Left ventricle myocardium inferior (tissue), 1 donor: ENCODE data around the gene NRF1. TPM values are rescaled to one million over a fixed set of nuclear protein-coding genes. Genes with fewer than 3 reads are reported as not detected.

Experiments used
- DNase-seq: peaks from one replicate; pipeline ENCODE4 v3.0.0-alpha.2; 2020
- H3K27ac ChIP-seq: fragments of 200-600 bp; replicated peaks from 2 replicates; pipeline ENCODE4 v1.8.0; 2021
- H3K27me3 ChIP-seq: fragments of 200-600 bp; 2 replicates; pipeline ENCODE4 v1.8.0; 2021; ENCODE audit warnings: low read depth
- H3K36me3 ChIP-seq: fragments of 200-600 bp; 2 replicates; pipeline ENCODE4 v1.8.0; 2021
- H3K4me1 ChIP-seq: fragments of 200-600 bp; 2 replicates; pipeline ENCODE4 v1.8.0; 2021
- H3K4me3 ChIP-seq: fragments of 200-600 bp; 2 replicates; pipeline ENCODE4 v1.8.0; 2021; ENCODE audit warnings: mild to moderate bottlenecking, moderate library complexity
- H3K9me3 ChIP-seq: fragments of 200-600 bp; replicated peaks from 2 replicates; pipeline ENCODE4 v1.8.0; 2021
- intact Hi-C: fragments of 100-400 bp; cut with micrococcal nuclease; formaldehyde crosslinking; loops from one replicate; pipeline ENCODE4 v1.11.0; 2022
- total RNA-seq: library from RNA; stranded (reverse); fragmentation: NEBNext Ultra II Directional; extraction: Animal tissue kit (Norgen Biotek cat#: 25700); gene quantifications from one replicate; pipeline ENCODE4 v1.2.1, GENCODE V29; 2021
- TF ChIP-seq, protein P1 (sequence below): fragments of 200-600 bp; IDR thresholded peaks from 2 replicates; pipeline ENCODE4 v1.8.0; 2021; ENCODE audit warnings: antibody characterized with exemption, mild to moderate bottlenecking, borderline replicate concordance
- donor health status: DM: no; HTN: yes; CAD: no; lungs with severe emphysema.

The NRF1 gene
- total RNA-seq, 1 donor from 2014 or later = 9.6 TPM

DNA sequence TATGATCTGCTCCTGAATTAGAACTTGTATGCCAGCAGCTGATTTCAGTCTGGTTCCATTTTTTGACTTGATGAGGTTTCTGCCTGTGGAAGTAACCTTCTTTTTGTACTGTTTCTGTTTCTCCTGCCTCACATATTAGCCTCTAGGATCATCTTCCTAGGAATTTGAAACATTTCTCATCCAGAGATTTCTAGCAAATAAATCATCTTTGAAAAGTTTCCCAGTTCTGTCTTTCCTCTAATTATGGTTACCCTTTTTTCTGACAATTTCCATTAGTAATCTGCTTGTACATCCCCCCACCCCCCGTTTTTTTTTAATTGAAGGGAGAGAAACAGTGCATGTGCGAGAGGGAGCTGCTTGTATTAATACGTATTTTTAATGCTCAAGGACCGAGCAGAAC, 92.2 kb downstream of the NRF1 start:
- peaks cover 9% of the 10 kb centered on the region for H3K36me3 ChIP-seq
- H3K27ac ChIP-seq = no peak overlapping the region
- DNase-seq = no peak
- H3K4me1 ChIP-seq = peaks cover 10% of the 10 kb centered on the region
- H3K4me3 ChIP-seq = no peak overlapping the region
- H3K9me3 ChIP-seq = no peaks in the 10 kb centered on the region
- intact Hi-C loops = no loop called here
- no peaks in the 10 kb centered on the region for H3K27me3 ChIP-seq
- TF ChIP-seq, protein P1, sequence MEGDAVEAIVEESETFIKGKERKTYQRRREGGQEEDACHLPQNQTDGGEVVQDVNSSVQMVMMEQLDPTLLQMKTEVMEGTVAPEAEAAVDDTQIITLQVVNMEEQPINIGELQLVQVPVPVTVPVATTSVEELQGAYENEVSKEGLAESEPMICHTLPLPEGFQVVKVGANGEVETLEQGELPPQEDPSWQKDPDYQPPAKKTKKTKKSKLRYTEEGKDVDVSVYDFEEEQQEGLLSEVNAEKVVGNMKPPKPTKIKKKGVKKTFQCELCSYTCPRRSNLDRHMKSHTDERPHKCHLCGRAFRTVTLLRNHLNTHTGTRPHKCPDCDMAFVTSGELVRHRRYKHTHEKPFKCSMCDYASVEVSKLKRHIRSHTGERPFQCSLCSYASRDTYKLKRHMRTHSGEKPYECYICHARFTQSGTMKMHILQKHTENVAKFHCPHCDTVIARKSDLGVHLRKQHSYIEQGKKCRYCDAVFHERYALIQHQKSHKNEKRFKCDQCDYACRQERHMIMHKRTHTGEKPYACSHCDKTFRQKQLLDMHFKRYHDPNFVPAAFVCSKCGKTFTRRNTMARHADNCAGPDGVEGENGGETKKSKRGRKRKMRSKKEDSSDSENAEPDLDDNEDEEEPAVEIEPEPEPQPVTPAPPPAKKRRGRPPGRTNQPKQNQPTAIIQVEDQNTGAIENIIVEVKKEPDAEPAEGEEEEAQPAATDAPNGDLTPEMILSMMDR = no peak

DNA sequence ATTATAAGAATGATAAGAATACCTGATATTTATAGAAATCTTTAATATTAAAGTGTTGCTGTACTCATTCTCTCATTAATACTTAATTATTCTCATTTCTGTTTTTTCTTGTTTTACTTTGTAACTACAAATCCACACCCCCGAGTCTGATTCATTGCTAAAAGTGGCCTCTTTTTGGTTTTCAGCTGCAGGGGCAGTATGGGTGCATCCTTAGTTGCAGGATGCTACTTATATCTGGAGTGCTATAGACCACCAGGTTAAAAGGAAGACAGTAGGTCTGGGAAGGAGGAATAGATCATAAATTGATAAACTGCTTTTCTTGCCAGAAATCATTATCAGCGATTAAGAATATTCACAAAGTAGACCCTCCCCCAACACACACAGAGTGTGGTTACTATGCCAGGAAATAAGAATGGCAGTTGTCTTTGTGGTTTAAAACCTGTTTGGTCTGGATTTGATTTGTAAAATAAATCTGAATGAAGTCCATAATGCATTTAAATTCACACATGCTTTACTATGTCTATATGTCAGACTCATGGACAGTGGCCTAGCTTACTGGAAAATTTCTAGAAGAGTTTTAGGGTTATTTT, 96.5 kb downstream of the NRF1 start:
- intact Hi-C loops = no loop called here
- no peak overlapping the region for H3K27ac ChIP-seq
- H3K4me1 ChIP-seq = peaks cover 4% of the 10 kb centered on the region
- H3K4me3 ChIP-seq = no peak overlapping the region
- no peaks in the 10 kb centered on the region for H3K9me3 ChIP-seq
- TF ChIP-seq, protein P1 = no peak
- peaks cover 48% of the 10 kb centered on the region for H3K36me3 ChIP-seq
- no peak for DNase-seq
- no peaks in the 10 kb centered on the region for H3K27me3 ChIP-seq

DNA sequence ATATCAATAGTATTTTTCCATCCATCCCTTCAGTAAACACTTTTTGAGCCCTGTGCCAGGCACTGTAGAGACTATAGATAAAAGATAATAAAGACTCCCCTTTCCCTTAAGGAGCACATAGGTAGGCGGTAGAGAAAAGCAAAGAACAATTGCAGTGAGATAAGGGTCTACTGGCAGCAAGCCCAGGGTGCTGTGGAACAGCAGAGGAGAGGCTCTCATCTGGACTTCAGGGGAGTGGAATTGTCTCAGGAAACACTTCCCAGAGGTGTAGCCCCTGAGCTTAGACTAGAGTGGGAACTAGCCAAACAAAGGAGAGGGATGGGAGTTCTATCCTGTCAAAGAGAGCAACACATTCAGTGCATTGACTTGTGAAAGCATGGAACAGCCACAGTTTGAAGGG, 102.0 kb downstream of the NRF1 start:
- no peak for DNase-seq
- TF ChIP-seq, protein P1 = no peak
- intact Hi-C loops = no loop called here

DNA sequence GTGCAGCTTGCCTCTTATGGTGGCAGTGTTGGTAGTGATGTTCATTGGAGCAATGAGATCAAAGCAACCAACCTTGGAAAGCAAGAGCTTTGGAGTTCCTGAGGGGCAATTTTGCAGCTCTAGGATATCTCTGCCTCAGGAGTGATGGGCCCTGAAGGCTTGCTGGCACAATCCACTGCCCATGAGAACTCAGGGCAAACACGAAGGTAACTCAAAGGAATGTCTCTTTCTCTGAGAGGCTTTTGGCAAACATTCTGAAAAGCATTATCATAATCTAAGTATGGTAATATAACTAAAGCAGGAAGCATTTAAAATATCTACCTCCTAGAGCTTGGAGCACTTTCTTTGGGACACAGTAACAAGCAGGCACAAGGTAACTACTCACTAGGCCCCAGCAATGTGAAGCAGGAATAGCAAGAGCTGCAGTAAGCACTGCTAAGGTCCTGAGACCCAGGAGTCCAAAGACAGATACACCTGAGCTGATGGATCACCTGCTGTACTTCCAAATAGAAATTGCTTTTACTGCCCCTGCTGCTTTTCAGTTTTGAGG, 103.1 kb downstream of the NRF1 start:
- intact Hi-C loops = no loop called here
- Histone ChIP-seq H3K27ac (no peak overlapping the region), H3K4me1 (peaks cover 14% of the 10 kb centered on the region), H3K9me3 (no peaks in the 10 kb centered on the region), H3K4me3 (no peak overlapping the region), H3K27me3 (no peaks in the 10 kb centered on the region), H3K36me3 (peaks cover 95% of the 10 kb centered on the region)
- TF ChIP-seq, protein P1 = no peak
- no peak for DNase-seq

More for the DNA sequence above, 102.0 kb downstream of the NRF1 start:
- Histone ChIP-seq H3K27me3 (no peaks in the 10 kb centered on the region), H3K9me3 (no peaks in the 10 kb centered on the region), H3K4me3 (no peak overlapping the region), H3K36me3 (peaks cover 96% of the 10 kb centered on the region), H3K27ac (no peak overlapping the region), H3K4me1 (peaks cover 14% of the 10 kb centered on the region)

DNA sequence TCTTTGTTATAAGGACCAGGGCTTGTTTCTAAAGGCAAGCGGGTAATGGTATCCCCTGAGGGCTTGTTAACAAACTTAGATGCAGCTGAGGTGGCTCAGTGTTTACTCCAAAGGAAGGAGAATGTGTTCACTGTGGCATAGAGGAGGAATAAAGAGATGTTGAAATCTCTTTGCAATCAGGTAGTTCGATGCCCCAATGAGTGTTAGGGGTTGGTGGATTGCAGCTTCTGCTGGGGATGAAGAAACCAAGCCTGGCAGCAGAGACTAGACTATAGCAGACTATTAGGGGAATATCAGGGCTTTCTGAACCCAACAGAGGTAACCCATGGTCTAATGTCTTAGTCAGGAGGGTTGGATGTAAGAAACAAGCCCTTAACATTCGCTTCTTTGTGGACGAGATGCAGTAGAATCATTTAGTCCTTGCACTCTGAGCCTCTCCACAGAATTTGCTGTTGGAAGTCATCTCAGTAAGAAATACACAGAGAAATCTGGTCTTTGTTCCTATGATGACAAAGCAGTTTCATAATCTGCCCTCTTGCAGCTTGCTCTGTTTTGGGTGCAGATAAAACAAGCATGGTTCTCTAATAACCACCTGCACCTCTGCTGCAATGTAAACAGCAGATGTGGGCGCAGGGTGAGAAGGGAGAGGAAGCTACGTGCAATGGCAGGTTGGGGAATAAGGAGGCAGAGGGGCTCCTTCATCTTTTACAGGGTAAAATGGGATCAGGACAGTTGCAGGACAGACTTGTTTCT, 108.6 kb downstream of the NRF1 start:
- Histone ChIP-seq H3K27ac (no peak overlapping the region), H3K4me1 (no peaks in the 10 kb centered on the region), H3K27me3 (no peaks in the 10 kb centered on the region), H3K4me3 (no peak overlapping the region), H3K9me3 (no peaks in the 10 kb centered on the region), H3K36me3 (peaks cover 91% of the 10 kb centered on the region)
- DNase-seq = no peak
- TF ChIP-seq, protein P1 = no peak
- intact Hi-C loops = no loop called here
